HepG2 (cell line): ENCODE measurements around the gene NKD2. TPM values are rescaled to one million over a fixed set of nuclear protein-coding genes. Genes with fewer than 3 reads are reported as not detected.

Experiments
- ATAC-seq: fragments of 200-7000 bp; cut with Tn5 transposase; 3 replicates; pipeline ENCODE4 v1.9.1; 2020; ENCODE audit warnings: mild to moderate bottlenecking, moderate library complexity
- BruUV-seq: library from RNA; stranded (reverse); fragments of 400-500 nt; replicated peaks from 2 replicates; lab custom pipeline; 2021; lab: Mats Ljungman, UMichigan
- CTCF ChIA-PET: fragments of 300-600 bp; formaldehyde crosslinking; extraction: SDS; loops from one replicate; lab custom pipeline; 2021; ENCODE audit warnings: low total read pairs, inconsistent platforms, low intra/inter-chr PET ratio; lab: Yijun Ruan, JAX
- POLR2A ChIA-PET: fragments of 350-600 bp; sonication (Branson Sonifier 250); formaldehyde crosslinking; loops from one replicate; lab custom pipeline; 2020; ENCODE audit warnings: antibody characterized with exemption, inconsistent platforms; lab: Yijun Ruan, JAX
- DNase-seq: peaks from one replicate; pipeline ENCODE4 v3.0.0-alpha.2; 2015; ENCODE audit warnings: low spot score
- FAIRE-seq: peaks from 3 replicates; lab custom pipeline; 2011; peaks lifted over from hg19 to GRCh38; lab: Jason Lieb, UNC
- H2AFZ ChIP-seq: one replicate; pipeline ENCODE4 v1.6.1; 2011; ENCODE audit warnings: low read length, inconsistent platforms
- H3K27ac ChIP-seq: fragments of 300-600 bp; 3 replicates; pipeline ENCODE4 v1.8.0; 2011; ENCODE audit warnings: mixed run types, mild to moderate bottlenecking, mixed read lengths, low read length, inconsistent platforms; ENCODE audit not compliant: insufficient read depth; ENCODE audit errors: extremely low read length
- H3K27me3 ChIP-seq, 2 experiments: fragments of 200-600 bp in 1 of 2; 2 replicates in 1 of 2; 3 replicates in 1 of 2; pipeline versions ENCODE4 v1.6.0 to v1.8.0; 2011; ENCODE audit warnings: low read length in 2 of 2, mild to moderate bottlenecking in 2 of 2, moderate library complexity in 2 of 2, inconsistent platforms in 1 of 2; ENCODE audit not compliant: insufficient read depth in 2 of 2, control insufficient read depth in 1 of 2
- H3K36me3 ChIP-seq, 2 experiments: fragments of 200-600 bp in 1 of 2; replicated peaks in 1 of 2; 2 replicates in 1 of 2; 3 replicates in 1 of 2; pipeline versions ENCODE4 v1.5.1 to v1.8.0; 2011; ENCODE audit warnings: low read length in 2 of 2, inconsistent platforms in 1 of 2; ENCODE audit not compliant: insufficient read depth in 2 of 2, control insufficient read depth in 1 of 2
- H3K4me1 ChIP-seq: 2 replicates; pipeline ENCODE4 v1.5.1; 2012; ENCODE audit warnings: low read length, inconsistent platforms; ENCODE audit not compliant: insufficient read depth
- H3K4me2 ChIP-seq: 2 replicates; pipeline ENCODE4 v1.6.0; 2011; ENCODE audit warnings: low read depth, low read length, inconsistent platforms
- H3K4me3 ChIP-seq, 3 experiments: fragments of 200-600 bp in 1 of 3; sonication (generic), shearing (Covaris generic) in 1 of 3; replicated peaks in 1 of 3; 2 replicates each; pipeline ENCODE4 v1.5.1; 2011 to 2016; ENCODE audit warnings: low read length in 3 of 3, inconsistent platforms in 2 of 3, low read depth in 2 of 3, mild to moderate bottlenecking in 2 of 3, control low read depth in 1 of 3, mixed read lengths in 1 of 3; ENCODE audit not compliant: insufficient read depth in 1 of 3
- H3K79me2 ChIP-seq: one replicate; pipeline ENCODE4 v1.6.1; 2011; ENCODE audit warnings: low read length, inconsistent platforms; ENCODE audit not compliant: insufficient read depth
- H3K9ac ChIP-seq: 2 replicates; pipeline ENCODE4 v1.6.0; 2011; ENCODE audit warnings: mild to moderate bottlenecking, low read depth, low read length, inconsistent platforms; ENCODE audit not compliant: insufficient read depth
- H3K9me3 ChIP-seq: 2 replicates; pipeline ENCODE4 v1.5.1; 2012; ENCODE audit warnings: mild to moderate bottlenecking, low read length
- H4K20me1 ChIP-seq: 2 replicates; pipeline ENCODE4 v1.6.0; 2011; ENCODE audit warnings: inconsistent platforms, mild to moderate bottlenecking, low read length, moderate library complexity; ENCODE audit not compliant: insufficient read depth
- BCL6 ChIP-seq: IDR thresholded peaks from 2 replicates; pipeline ENCODE4 v1.6.1; 2016; ENCODE audit warnings: missing genetic modification reagents, missing compliant biosample characterization
- BRD4 ChIP-seq: sonication (generic); formaldehyde crosslinking; IDR thresholded peaks from 2 replicates; pipeline ENCODE4 v1.4.0; 2020; ENCODE audit warnings: missing genetic modification reagents
- CBFB ChIP-seq: sonication (generic); formaldehyde crosslinking; IDR thresholded peaks from 2 replicates; pipeline ENCODE4 v1.4.0; 2020; ENCODE audit warnings: missing genetic modification reagents
- KDM4B ChIP-seq: sonication (generic); formaldehyde crosslinking; IDR thresholded peaks from 2 replicates; pipeline ENCODE4 v1.4.0; 2020; ENCODE audit warnings: missing genetic modification reagents
- POLR2AphosphoS5 ChIP-seq: IDR thresholded peaks from 2 replicates; pipeline ENCODE4 v1.6.1; 2012; ENCODE audit warnings: low read depth, low read length
- SKIL ChIP-seq: sonication (generic); formaldehyde crosslinking; IDR thresholded peaks from 2 replicates; pipeline ENCODE4 v1.8.0; 2022; ENCODE audit warnings: missing genetic modification reagents, mild to moderate bottlenecking, moderate library complexity, borderline replicate concordance
- SNAPC5 ChIP-seq: sonication (generic); formaldehyde crosslinking; IDR thresholded peaks from 2 replicates; pipeline ENCODE4 v1.8.1; 2023; ENCODE audit warnings: mild to moderate bottlenecking, missing genetic modification reagents, borderline replicate concordance
- SP4 ChIP-seq: sonication (generic); formaldehyde crosslinking; IDR thresholded peaks from 2 replicates; pipeline ENCODE4 v1.8.1; 2023; ENCODE audit warnings: mild to moderate bottlenecking, missing genetic modification reagents
- SRF ChIP-seq: IDR thresholded peaks from 2 replicates; pipeline ENCODE4 v1.6.1; 2011; ENCODE audit warnings: mild to moderate bottlenecking, low read depth, low read length, moderate library complexity
- THAP11 ChIP-seq: IDR thresholded peaks from 2 replicates; pipeline ENCODE4 v1.6.1; 2016; ENCODE audit warnings: missing biosample characterization, missing genetic modification reagents
- TP53 ChIP-seq: sonication (generic); formaldehyde crosslinking; conservative IDR thresholded peaks from 2 replicates; pipeline ENCODE4 v1.4.0; 2020; ENCODE audit warnings: missing genetic modification reagents
- TRAFD1 ChIP-seq: sonication (generic); formaldehyde crosslinking; IDR thresholded peaks from 2 replicates; pipeline ENCODE4 v1.5.1; 2020; ENCODE audit warnings: missing genetic modification reagents, mild to moderate bottlenecking, borderline replicate concordance
- XBP1 ChIP-seq: sonication (generic); formaldehyde crosslinking; IDR thresholded peaks from 2 replicates; pipeline ENCODE4 v1.5.0; 2020; ENCODE audit warnings: missing genetic modification reagents
- ZBTB43 ChIP-seq: sonication (generic); formaldehyde crosslinking; conservative IDR thresholded peaks from 2 replicates; pipeline ENCODE4 v1.4.0; 2020; ENCODE audit warnings: missing genetic modification reagents
- ZNF101 ChIP-seq: sonication (generic); formaldehyde crosslinking; IDR thresholded peaks from 2 replicates; pipeline ENCODE4 v1.4.0; 2020; ENCODE audit warnings: mild to moderate bottlenecking, low read depth, missing genetic modification reagents, borderline replicate concordance
- ZNF333 ChIP-seq: sonication (generic); formaldehyde crosslinking; IDR thresholded peaks from 2 replicates; pipeline ENCODE4 v1.4.0; 2020; ENCODE audit warnings: mild to moderate bottlenecking, missing genetic modification reagents, borderline replicate concordance
- ZNF563 ChIP-seq: sonication (generic); formaldehyde crosslinking; IDR thresholded peaks from 2 replicates; pipeline ENCODE4 v1.8.0; 2022; ENCODE audit warnings: mild to moderate bottlenecking, moderate library complexity, missing genetic modification reagents
- WGBS: methylation state at CpG from one replicate; pipeline ENCODE4 v1.1.6; 2017; ENCODE audit warnings: low lambda C conversion rate; 5-methylcytosine and 5-hydroxymethylcytosine counted together
- in situ Hi-C: cut with HindIII; loops from 2 replicates; pipeline ENCODE4 v1.10.0; 2017; ENCODE audit warnings: low pct_unique_long_range_greater_than_20kb; ENCODE audit not compliant: extremely low pct_ligation_motif_present
- intact Hi-C: fragments of 100-400 bp; cut with micrococcal nuclease; formaldehyde crosslinking; loops from one replicate; pipeline ENCODE4 v1.10.0; 2022; ENCODE audit not compliant: unreplicated experiment
- polyA plus RNA-seq, 8 experiments: library from polyadenylated mRNA; depleted of rRNA in 3 of 8; stranded (reverse) in 7 of 8; unstranded in 1 of 8; fragments of >200 nt; fragmentation: Illumina TruSeq in 4 of 8; extraction: Trizol in 4 of 8; gene quantifications; 2 replicates each; pipeline versions ENCODE4 v1.2.1 to v1.2.3, GENCODE V29; 2011 to 2016; ENCODE audit warnings: low read depth in 4 of 8, missing spikeins in 1 of 8, mixed read lengths in 1 of 8; ENCODE audit not compliant: insufficient read depth in 1 of 8
- total RNA-seq, 5 experiments: library from RNA; depleted of rRNA; stranded (reverse); fragments of >200 nt; fragmentation: Illumina TruSeq; extraction: Trizol; gene quantifications; 2 replicates each; pipeline ENCODE4 v1.2.3, GENCODE V29; 2016; ENCODE audit warnings: low read depth in 1 of 5

The NKD2 gene
- total and polyA plus RNA-seq, 2 of the 13 experiments (the other 11 are each of a cell fraction or from before 2014, with no cell fraction given): 0.53 to 0.82 TPM

DNA sequence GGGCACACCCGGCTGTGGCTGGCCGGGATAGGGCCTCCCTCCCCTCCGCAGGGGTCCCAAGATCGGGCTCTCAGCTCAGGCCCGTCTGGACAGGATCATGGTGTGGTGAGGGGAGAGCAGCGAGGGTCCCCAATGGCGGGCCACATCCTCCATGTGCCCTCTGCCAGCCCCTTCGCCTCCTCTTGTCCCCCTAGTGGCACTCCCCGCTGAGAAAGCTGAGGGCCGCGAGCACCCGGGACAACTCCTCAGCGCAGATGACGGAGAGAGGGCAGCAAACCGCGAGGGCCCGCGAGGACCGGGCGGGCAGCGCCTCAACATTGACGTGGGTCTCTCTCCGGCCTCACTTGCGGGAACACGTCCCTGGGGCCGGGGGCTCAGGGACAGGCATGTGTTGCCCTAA is 24.6 kb downstream of the NKD2 start (continued):
- no peak for TF ChIP-seq SKIL (CRISPR knock-in tag)
- no peak for TF ChIP-seq SRF
- TF ChIP-seq KDM4B (CRISPR knock-in tag): no peak
- no peak for TF ChIP-seq TP53 (CRISPR knock-in tag)
- no peak for TF ChIP-seq SP4 (CRISPR knock-in tag)

GRCh38 chr5:1033606-1034420 is 25.2 kb downstream of the NKD2 start:
- no peaks in the 10 kb centered on the region for H3K4me1 ChIP-seq
- in situ Hi-C loops (no loop called here), intact Hi-C loops (no loop called here)
- 56% methylated on average over 6 of the region's 29 CpGs for WGBS
- no peak overlapping the region for H2AFZ ChIP-seq
- H3K9ac ChIP-seq: no peak overlapping the region
- H3K27ac ChIP-seq: no peak overlapping the region
- ATAC-seq (no peak), FAIRE-seq (no peak), DNase-seq (no peak)
- POLR2A ChIA-PET: no interaction called here
- no TSS peak for BruUV-seq
- no peaks in the 10 kb centered on the region for H3K9me3 ChIP-seq
- H4K20me1 ChIP-seq: no peaks in the 10 kb centered on the region
- peaks cover 2 to 3% of the 10 kb centered on the region in 2 experiments; a peak in 2 of 5 replicates for H3K27me3 ChIP-seq
- H3K79me2 ChIP-seq: no peaks in the 10 kb centered on the region
- CTCF ChIA-PET: no interaction called here
- no peaks in the 10 kb centered on the region for H3K36me3 ChIP-seq
- no peak overlapping the region for H3K4me2 ChIP-seq
- H3K4me3 ChIP-seq: no peak overlapping the region
- TF ChIP-seq TRAFD1 (CRISPR knock-in tag) (no peak), BRD4 (CRISPR knock-in tag) (no peak), ZNF563 (CRISPR knock-in tag) (no peak), THAP11 (CRISPR knock-in tag) (no peak), POLR2AphosphoS5 (no peak), CBFB (CRISPR knock-in tag) (no peak), SNAPC5 (CRISPR knock-in tag) (no peak), ZBTB43 (no peak), ZNF101 (CRISPR knock-in tag) (no peak), ZNF333 (no peak), BCL6 (CRISPR knock-in tag) (no peak), XBP1 (CRISPR knock-in tag) (no peak)
